ENCODE measurements around the gene FCHO1. TPM values are rescaled to one million over a fixed set of nuclear protein-coding genes. Genes with fewer than 3 reads are reported as not detected.

Gene FCHO1
- polyA plus RNA-seq, 1 donor from 2014 or later, result 42.4 TPM

GRCh38 chr19:17748884-17749638 lies 2.2 kb upstream of the FCHO1 start:
- peak overlapping the region; percentile 72 to 94 (median 88) for H3K27ac Mint-ChIP-seq
- H3K36me3 Mint-ChIP-seq, result no peaks in the 10 kb centered on the region
- H3K27me3 Mint-ChIP-seq, result no peaks in the 10 kb centered on the region
- H3K4me3 Mint-ChIP-seq, result peak overlapping the region; percentile 76 to 94 (median 84)
- peaks cover 29 to 39% (median 37%) of the 10 kb centered on the region in 3 donors for H3K4me1 Mint-ChIP-seq
- H3K9me3 Mint-ChIP-seq, result no peaks in the 10 kb centered on the region

- H3K4me1 Mint-ChIP-seq, result peaks cover 30 to 42% (median 41%) of the 10 kb centered on the region in 3 donors
- peak overlapping the region; percentile 76 to 95 (median 89) for H3K4me3 Mint-ChIP-seq
- peaks cover under 1% of the 10 kb centered on the region for H3K27me3 Mint-ChIP-seq
- H3K27ac Mint-ChIP-seq, result peak overlapping the region; percentile 88 to 94 (median 89)
- H3K36me3 Mint-ChIP-seq, result peaks cover 2% of the 10 kb centered on the region
- H3K9me3 Mint-ChIP-seq, result no peaks in the 10 kb centered on the region
Measured at GRCh38 chr19:17749912-17750317, 1.4 kb upstream of the FCHO1 start.

GRCh38 chr19:17751912-17752273 lies 616 bp downstream of the FCHO1 start:
- Mint-ChIP-seq H3K27me3 (peaks cover 4% of the 10 kb centered on the region), H3K9me3 (no peaks in the 10 kb centered on the region), H3K36me3 (peaks cover 4% of the 10 kb centered on the region), H3K4me3 (peak overlapping the region; percentile 83 to 95 (median 89)), H3K4me1 (peaks cover 43 to 54% (median 50%) of the 10 kb centered on the region in 3 donors), H3K27ac (peak overlapping the region; percentile 88 to 98 (median 94))

- Mint-ChIP-seq H3K9me3 (no peaks in the 10 kb centered on the region), H3K36me3 (peaks cover 4% of the 10 kb centered on the region), H3K4me3 (peak overlapping the region in 2 of 4 donors; percentile 22 to 56), H3K27me3 (peaks cover 4% of the 10 kb centered on the region), H3K27ac (peak overlapping the region; percentile 15 to 71 (median 50)), H3K4me1 (peaks cover 37 to 52% (median 50%) of the 10 kb centered on the region in 3 donors)
Measured at GRCh38 chr19:17752865-17753639, 1.8 kb downstream of the FCHO1 start.

GRCh38 chr19:17753976-17754375 lies 2.7 kb downstream of the FCHO1 start:
- H3K9me3 Mint-ChIP-seq, result no peaks in the 10 kb centered on the region
- peak overlapping the region in 2 of 4 donors; percentile 25 to 56 for H3K4me3 Mint-ChIP-seq
- H3K36me3 Mint-ChIP-seq, result peaks cover 12% of the 10 kb centered on the region
- peaks cover 4% of the 10 kb centered on the region for H3K27me3 Mint-ChIP-seq
- peaks cover 37 to 53% (median 50%) of the 10 kb centered on the region in 3 donors for H3K4me1 Mint-ChIP-seq
- peak overlapping the region; percentile 87 to 99 (median 93) for H3K27ac Mint-ChIP-seq

GRCh38 chr19:17754634-17755442 lies 3.6 kb downstream of the FCHO1 start:
- no peaks in the 10 kb centered on the region for H3K9me3 Mint-ChIP-seq
- peaks cover 39 to 50% (median 50%) of the 10 kb centered on the region in 3 donors for H3K4me1 Mint-ChIP-seq
- peaks cover 14% of the 10 kb centered on the region for H3K36me3 Mint-ChIP-seq
- peaks cover 4% of the 10 kb centered on the region for H3K27me3 Mint-ChIP-seq
- H3K4me3 Mint-ChIP-seq, result peak overlapping the region; percentile 71 to 96 (median 84)
- peak overlapping the region; percentile 87 to 99 (median 93) for H3K27ac Mint-ChIP-seq

- peak overlapping the region; percentile 87 to 99 (median 93) for H3K27ac Mint-ChIP-seq
- H3K36me3 Mint-ChIP-seq, result peaks cover 15% of the 10 kb centered on the region
- H3K27me3 Mint-ChIP-seq, result peaks cover 4% of the 10 kb centered on the region
- peaks cover 44 to 56% (median 51%) of the 10 kb centered on the region in 3 donors for H3K4me1 Mint-ChIP-seq
- H3K4me3 Mint-ChIP-seq, result peak overlapping the region; percentile 71 to 90 (median 83)
- no peaks in the 10 kb centered on the region for H3K9me3 Mint-ChIP-seq
Measured at GRCh38 chr19:17755443-17755890, 4.2 kb downstream of the FCHO1 start.

GRCh38 chr19:17755977-17756670 lies 4.8 kb downstream of the FCHO1 start:
- Mint-ChIP-seq H3K9me3 (no peaks in the 10 kb centered on the region), H3K36me3 (peaks cover 15% of the 10 kb centered on the region), H3K27ac (peak overlapping the region; percentile 87 to 99 (median 93)), H3K27me3 (peaks cover 4% of the 10 kb centered on the region), H3K4me3 (peak overlapping the region; percentile 16 to 87 (median 68)), H3K4me1 (peaks cover 48 to 57% (median 53%) of the 10 kb centered on the region in 3 donors)

- Mint-ChIP-seq H3K36me3 (peaks cover 18% of the 10 kb centered on the region), H3K4me3 (peak overlapping the region in 1 of 4 donors; percentile 59)
Measured at GRCh38 chr19:17757125-17757524, 5.8 kb downstream of the FCHO1 start.

GRCh38 chr19:17758515-17758914 lies 7.2 kb downstream of the FCHO1 start:
- peaks cover 18% of the 10 kb centered on the region for H3K36me3 Mint-ChIP-seq
- peaks cover 4% of the 10 kb centered on the region for H3K27me3 Mint-ChIP-seq
- no peaks in the 10 kb centered on the region for H3K9me3 Mint-ChIP-seq
- H3K4me3 Mint-ChIP-seq, result peak overlapping the region in 1 of 4 donors; percentile 62
- H3K4me1 Mint-ChIP-seq, result peaks cover 42 to 54% (median 48%) of the 10 kb centered on the region in 3 donors
- H3K27ac Mint-ChIP-seq, result peak overlapping the region in 2 of 3 donors; percentile 46 to 70

More at GRCh38 chr19:17757125-17757524, 5.8 kb downstream of the FCHO1 start:
- Mint-ChIP-seq H3K4me1 (peaks cover 42 to 52% (median 48%) of the 10 kb centered on the region in 3 donors), H3K9me3 (no peaks in the 10 kb centered on the region), H3K27ac (no peak overlapping the region), H3K27me3 (peaks cover 4% of the 10 kb centered on the region)

GRCh38 chr19:17761148-17761547 lies 9.9 kb downstream of the FCHO1 start:
- H3K4me1 Mint-ChIP-seq, result peaks cover 32 to 38% (median 34%) of the 10 kb centered on the region in 3 donors
- peak overlapping the region in 2 of 3 donors; percentile 39 to 75 for H3K27ac Mint-ChIP-seq
- H3K9me3 Mint-ChIP-seq, result no peaks in the 10 kb centered on the region
- peak overlapping the region in 2 of 4 donors; percentile 17 to 28 for H3K4me3 Mint-ChIP-seq
- peaks cover 21% of the 10 kb centered on the region for H3K36me3 Mint-ChIP-seq
- H3K27me3 Mint-ChIP-seq, result no peaks in the 10 kb centered on the region

GRCh38 chr19:17762505-17763229 lies 11.4 kb downstream of the FCHO1 start:
- H3K36me3 Mint-ChIP-seq, result peaks cover 25% of the 10 kb centered on the region
- H3K4me3 Mint-ChIP-seq, result no peak overlapping the region
- H3K27me3 Mint-ChIP-seq, result no peaks in the 10 kb centered on the region
- H3K27ac Mint-ChIP-seq, result peak overlapping the region; percentile 17 to 84 (median 48)
- H3K4me1 Mint-ChIP-seq, result peaks cover 32 to 39% (median 32%) of the 10 kb centered on the region in 3 donors
- H3K9me3 Mint-ChIP-seq, result no peaks in the 10 kb centered on the region

GRCh38 chr19:17764348-17764747 lies 13.1 kb downstream of the FCHO1 start:
- Mint-ChIP-seq H3K27ac (peak overlapping the region in 2 of 3 donors; percentile 26 to 94), H3K36me3 (peaks cover 16% of the 10 kb centered on the region)

More at GRCh38 chr19:17764348-17764747, 13.1 kb downstream of the FCHO1 start:
- no peaks in the 10 kb centered on the region for H3K9me3 Mint-ChIP-seq
- H3K4me1 Mint-ChIP-seq, result peaks cover 23 to 30% (median 29%) of the 10 kb centered on the region in 3 donors
- no peak overlapping the region for H3K4me3 Mint-ChIP-seq
- no peaks in the 10 kb centered on the region for H3K27me3 Mint-ChIP-seq

All from IgD-negative memory B cell (primary cell).